WI38 (cell line): ENCODE results near the gene SPG11.

Experiments used
- H3K4me3 ChIP-seq: 2 replicates; pipeline ENCODE4 v1.5.1; 2011; ENCODE audit warnings: low read depth, mild to moderate bottlenecking, control low read depth, low read length
- TF ChIP-seq, protein P1 (sequence below): IDR thresholded peaks from 2 replicates; pipeline ENCODE4 v1.5.1; 2012; ENCODE audit warnings: low read depth, mild to moderate bottlenecking, control low read depth, low read length

The SPG11 gene

GRCh38 chr15:44593042-44593736 lies 70.3 kb downstream of the SPG11 start:
- TF ChIP-seq, protein P1, sequence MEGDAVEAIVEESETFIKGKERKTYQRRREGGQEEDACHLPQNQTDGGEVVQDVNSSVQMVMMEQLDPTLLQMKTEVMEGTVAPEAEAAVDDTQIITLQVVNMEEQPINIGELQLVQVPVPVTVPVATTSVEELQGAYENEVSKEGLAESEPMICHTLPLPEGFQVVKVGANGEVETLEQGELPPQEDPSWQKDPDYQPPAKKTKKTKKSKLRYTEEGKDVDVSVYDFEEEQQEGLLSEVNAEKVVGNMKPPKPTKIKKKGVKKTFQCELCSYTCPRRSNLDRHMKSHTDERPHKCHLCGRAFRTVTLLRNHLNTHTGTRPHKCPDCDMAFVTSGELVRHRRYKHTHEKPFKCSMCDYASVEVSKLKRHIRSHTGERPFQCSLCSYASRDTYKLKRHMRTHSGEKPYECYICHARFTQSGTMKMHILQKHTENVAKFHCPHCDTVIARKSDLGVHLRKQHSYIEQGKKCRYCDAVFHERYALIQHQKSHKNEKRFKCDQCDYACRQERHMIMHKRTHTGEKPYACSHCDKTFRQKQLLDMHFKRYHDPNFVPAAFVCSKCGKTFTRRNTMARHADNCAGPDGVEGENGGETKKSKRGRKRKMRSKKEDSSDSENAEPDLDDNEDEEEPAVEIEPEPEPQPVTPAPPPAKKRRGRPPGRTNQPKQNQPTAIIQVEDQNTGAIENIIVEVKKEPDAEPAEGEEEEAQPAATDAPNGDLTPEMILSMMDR: peak; percentile 21; the same call in 1 of the 2 replicates
- H3K4me3 ChIP-seq: no peak overlapping the region

- H3K4me3 ChIP-seq: no peak overlapping the region
- TF ChIP-seq, protein P1: no peak
These were observed 72.1 kb downstream of the SPG11 start for GRCh38 chr15:44591326-44591725.

DNA sequence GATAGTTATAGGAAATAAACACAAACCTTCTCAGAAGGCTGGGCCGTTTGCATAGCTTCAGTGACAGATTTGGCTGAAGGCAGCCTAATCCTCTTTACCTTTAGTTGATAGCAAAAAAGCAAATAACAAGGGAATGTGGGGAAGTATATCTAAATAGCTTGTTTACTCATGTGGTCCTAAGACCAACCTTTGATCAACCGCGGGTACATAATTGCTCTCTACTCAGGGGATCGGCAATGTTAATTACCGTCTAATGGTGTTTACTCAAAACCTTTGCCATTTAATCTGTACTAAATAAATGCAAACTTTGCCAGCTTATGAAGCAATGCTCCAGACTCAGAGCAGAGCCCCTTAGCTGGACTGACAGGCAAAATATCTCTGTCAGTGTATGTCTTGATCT lies 74.9 kb downstream of the SPG11 start:
- no peak overlapping the region for H3K4me3 ChIP-seq
- TF ChIP-seq, protein P1: no peak

DNA sequence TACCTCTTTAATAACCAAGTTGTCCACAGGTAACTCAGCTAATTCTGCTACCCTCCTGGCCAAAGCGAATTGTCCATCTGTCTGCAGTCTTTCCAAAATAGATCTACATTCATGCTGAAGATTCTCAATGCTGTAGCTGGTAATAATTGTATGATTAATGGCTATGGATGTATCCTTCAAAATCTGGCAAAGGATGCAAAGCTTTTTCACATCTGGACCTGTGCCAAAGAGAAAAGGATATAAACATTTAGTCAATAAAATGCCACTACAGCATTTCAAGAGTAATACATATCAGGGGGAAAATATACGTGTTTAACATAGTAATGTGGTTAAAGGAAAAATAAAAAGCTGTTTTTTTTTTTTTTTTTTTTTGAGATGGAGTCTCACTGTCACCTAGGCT lies 77.8 kb downstream of the SPG11 start:
- H3K4me3 ChIP-seq: no peak overlapping the region
- TF ChIP-seq, protein P1: no peak

DNA sequence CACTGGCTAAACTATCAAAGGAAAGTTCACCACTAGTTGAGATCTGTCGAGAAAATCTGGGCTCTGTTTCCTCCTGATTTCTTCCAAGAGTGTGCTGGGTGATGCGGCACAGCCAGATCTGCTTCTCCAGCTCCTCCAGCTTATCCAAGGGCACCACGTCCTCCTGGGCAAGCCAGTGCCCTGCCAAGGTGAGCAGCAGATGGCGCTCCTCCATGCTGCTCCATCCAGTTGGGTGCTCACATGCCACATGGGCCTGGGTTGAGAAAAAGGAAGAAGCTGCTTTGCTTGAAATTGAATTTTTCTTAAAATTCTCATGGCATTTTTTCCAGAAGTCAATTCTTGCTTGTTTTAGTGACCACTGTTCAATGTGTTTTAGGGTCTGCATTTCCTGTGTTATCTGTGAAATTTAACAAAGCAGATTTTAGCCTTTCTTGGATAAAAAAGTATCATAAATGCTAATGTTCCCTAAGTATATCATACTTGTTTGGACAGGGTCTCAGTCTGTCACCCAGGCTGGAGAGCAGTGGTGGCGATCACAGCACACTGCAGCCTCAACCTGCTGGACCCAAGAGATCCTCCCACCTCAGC lies 79.2 kb downstream of the SPG11 start:
- TF ChIP-seq, protein P1: peak; percentile 29
- no peak overlapping the region for H3K4me3 ChIP-seq

DNA sequence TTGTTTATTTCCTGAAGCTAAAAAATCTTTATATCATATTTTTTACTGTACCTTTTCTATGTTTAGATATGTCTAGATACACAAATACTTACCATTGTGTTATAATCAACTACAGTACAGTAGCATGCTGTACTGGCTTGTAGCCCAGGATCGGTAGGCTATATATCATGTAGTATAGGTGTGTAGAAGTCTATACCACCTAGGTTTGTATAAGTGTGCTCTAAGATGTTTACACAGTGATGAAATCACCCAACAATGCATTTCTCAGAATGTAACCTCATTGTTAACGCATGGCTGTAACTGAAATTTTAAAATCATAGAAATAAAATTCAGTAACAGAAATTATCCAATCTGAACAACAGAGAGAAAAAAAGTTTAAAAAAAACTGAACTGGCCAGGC lies 83.4 kb downstream of the SPG11 start:
- TF ChIP-seq, protein P1: no peak
- H3K4me3 ChIP-seq: no peak overlapping the region

GRCh38 chr15:44574734-44575133 lies 88.7 kb downstream of the SPG11 start:
- H3K4me3 ChIP-seq: no peak overlapping the region
- TF ChIP-seq, protein P1: no peak
